OCI-LY3 (cell line): ENCODE measurements around the gene PRDM16.

Experiments used
- CTCF ChIP-seq: fragments of 200-600, 300-600 bp; sonication (generic); IDR thresholded peaks from 2 replicates; pipeline ENCODE4 v1.5.1; 2014; ENCODE audit warnings: antibody characterized with exemption, low read length, low read depth
- EZH2phosphoT487 ChIP-seq: fragments of 200-600 bp; shearing (Covaris generic); IDR thresholded peaks from 2 replicates; pipeline ENCODE4 v1.6.1; 2018; ENCODE audit warnings: antibody characterized with exemption, mixed run types, low read depth

- TF ChIP-seq CTCF: no peak
- no peak for TF ChIP-seq EZH2phosphoT487
Measured at GRCh38 chr1:3353876-3354275, 284.9 kb downstream of the PRDM16 start.
